ENCODE measurements around the gene WNT7B. TPM values are rescaled to one million over a fixed set of nuclear protein-coding genes. Genes with fewer than 3 reads are reported as not detected.

Gene WNT7B
- not detected for total RNA-seq
- polyA plus RNA-seq = not detected
- total RNA-seq = 0 to 0.13 (median 0.08) reads per million in 6 experiments

DNA sequence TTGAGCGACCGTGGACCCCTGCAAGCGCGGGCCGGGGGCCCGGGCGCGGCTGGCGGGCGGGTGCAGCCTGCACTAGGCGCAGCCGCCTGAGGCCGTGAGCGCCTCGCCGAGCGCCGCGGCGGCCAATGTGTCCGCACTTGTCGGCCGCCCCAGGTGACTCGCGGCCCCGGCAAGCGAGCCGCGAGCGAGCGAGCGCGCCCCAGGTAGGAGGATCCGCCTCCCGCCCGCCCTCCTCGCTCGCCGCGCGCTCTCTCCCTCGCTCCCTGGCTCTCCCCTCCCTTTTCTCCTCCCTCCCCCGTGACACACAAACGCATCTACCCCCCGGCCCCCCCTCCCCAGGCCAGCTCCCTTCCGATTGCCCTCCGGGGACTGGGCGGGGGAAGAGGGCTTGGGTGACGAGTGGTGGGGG, at the start of gene WNT7B:
WNT7B (minus strand) TSS at position 160 of the 409 bp plus-strand sequence. CDS start 408 bp downstream, outside the sequence.
- Mint-ChIP-seq H3K9me3 (peaks cover 0 to 2% (median 0%) of the 10 kb centered on the region in 9 donors), H3K4me3 (peak within 1 kb of the TSS; percentile 15 to 78 (median 62)), H3K27ac (peak within 1 kb of the TSS in 3 of 10 donors; percentile 6 to 41 (median 34)), H3K36me3 (no peaks in the 10 kb centered on the region), H3K4me1 (peaks cover 6 to 16% (median 15%) of the 10 kb centered on the region in 4 donors), H3K27me3 (peaks cover 16 to 43% (median 25%) of the 10 kb centered on the region in 5 donors)
- POLR2A ChIA-PET = no interaction called here
- DNase-seq = peak in 2 of 10 donors; percentile 6 to 10
- no peak for ATAC-seq

DNA sequence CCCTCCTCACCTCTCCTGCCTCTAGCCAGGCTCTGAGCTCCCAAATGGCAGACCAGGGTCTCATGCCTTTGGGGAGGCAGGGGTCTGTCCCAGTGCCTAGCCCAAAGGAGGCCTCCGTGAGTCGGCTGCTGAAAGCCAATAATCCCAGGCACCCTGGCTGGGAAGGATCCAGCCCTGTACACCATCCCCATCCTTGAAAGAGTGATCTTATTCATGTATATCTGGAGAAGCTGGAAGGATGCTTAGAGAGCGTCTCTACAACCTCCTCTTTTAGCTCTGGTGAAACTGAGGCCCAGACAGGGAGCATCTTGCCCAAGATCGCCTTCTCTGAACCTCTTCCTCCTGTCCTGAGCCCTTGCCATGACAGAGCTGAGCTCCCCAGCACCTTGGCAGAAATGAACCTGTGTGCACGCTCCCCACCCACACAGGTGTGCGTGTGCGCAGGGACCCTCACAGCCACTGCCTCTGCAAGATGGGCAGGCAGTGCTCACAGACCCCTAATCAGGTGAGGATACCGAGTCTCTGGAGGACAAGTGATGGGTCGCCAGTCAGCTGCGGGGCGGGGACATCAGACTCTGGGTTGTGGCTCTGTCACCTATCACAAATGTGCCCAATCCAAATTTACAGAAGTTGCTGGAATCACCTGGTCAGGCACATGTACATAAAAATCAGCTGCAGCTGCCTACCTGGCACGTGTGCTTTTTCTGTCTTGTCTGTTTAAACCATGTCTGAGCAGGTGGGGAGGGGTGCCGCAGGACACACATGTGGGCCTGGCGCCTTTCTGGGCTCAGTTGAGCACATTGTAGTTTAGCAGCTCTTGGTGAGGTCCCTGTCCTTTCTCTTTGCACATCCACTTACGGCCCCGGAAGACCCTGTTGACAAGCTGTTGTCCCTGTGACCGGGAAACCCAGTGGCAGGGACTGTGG, 49.3 kb upstream of the WNT7B start:
- H3K4me1 Mint-ChIP-seq = peaks cover 6 to 17% (median 14%) of the 10 kb centered on the region in 4 donors
- ATAC-seq (no peak), DNase-seq (peak in 1 of 10 donors; percentile 28)
- POLR2A ChIA-PET = interaction anchor here (3.0 kb wide), 1 partner anchor 10 kb away, joined by 16 read pairs; no protein-coding TSS in a partner anchor
- H3K4me3 Mint-ChIP-seq = peak overlapping the region in 5 of 10 donors; percentile 42 to 65 (median 44)
- H3K27ac Mint-ChIP-seq = peak overlapping the region in 4 of 10 donors; percentile 25 to 81 (median 38)
- H3K9me3 Mint-ChIP-seq = no peaks in the 10 kb centered on the region
- no peaks in the 10 kb centered on the region for H3K36me3 Mint-ChIP-seq
- H3K27me3 Mint-ChIP-seq = peaks cover 17 to 42% (median 33%) of the 10 kb centered on the region in 5 donors

DNA sequence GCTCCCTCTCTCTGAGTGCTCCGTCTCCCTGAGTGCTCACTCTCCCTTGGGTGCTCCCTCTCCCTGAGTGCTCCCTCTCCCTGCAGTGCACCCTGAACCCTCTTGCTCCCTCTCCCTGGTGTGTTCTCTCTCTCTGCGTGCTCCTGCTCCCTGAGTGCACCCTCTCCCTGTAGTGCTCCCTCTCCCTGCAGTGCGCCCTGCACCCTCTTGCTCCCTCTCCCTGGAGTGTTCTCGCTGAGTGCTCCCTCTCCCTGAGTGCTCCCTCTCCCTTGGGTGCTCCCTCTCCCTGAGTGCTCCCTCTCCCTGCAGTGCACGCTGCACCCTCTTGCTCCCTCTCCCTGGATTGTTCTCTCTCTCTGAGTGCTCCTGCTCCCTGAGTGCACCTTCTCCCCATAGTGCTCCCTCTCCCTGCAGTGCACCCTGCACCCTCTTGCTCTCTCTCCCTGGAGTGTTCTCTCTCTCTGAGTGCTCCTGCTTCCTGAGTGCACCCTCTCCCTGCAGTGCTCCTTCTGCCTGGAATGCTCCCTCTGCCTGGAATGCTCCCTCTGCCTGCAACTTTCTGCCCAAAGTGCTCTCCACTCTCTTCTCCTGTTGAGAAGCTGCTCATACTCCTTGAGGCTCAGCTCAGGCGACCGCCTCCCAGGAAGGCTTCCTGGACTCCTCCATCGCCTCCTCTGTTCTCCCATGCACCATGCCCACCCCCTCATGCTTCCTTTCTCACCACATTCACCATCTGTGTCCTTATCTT, 48.4 kb upstream of the WNT7B start:
- POLR2A ChIA-PET = interaction anchor here (0.7 to 3.0 kb wide), 2 partner anchors 11 to 47 kb away, joined by 4 to 16 read pairs; no protein-coding TSS in a partner anchor
- Mint-ChIP-seq H3K4me3 (no peak overlapping the region), H3K9me3 (no peaks in the 10 kb centered on the region), H3K27me3 (peaks cover 17 to 42% (median 33%) of the 10 kb centered on the region in 5 donors), H3K4me1 (peaks cover 6 to 17% (median 14%) of the 10 kb centered on the region in 4 donors), H3K36me3 (no peaks in the 10 kb centered on the region), H3K27ac (peak overlapping the region in 3 of 10 donors; percentile 9 to 41 (median 25))
- no peak for ATAC-seq
- DNase-seq = peak in 1 of 10 donors; percentile 59

DNA sequence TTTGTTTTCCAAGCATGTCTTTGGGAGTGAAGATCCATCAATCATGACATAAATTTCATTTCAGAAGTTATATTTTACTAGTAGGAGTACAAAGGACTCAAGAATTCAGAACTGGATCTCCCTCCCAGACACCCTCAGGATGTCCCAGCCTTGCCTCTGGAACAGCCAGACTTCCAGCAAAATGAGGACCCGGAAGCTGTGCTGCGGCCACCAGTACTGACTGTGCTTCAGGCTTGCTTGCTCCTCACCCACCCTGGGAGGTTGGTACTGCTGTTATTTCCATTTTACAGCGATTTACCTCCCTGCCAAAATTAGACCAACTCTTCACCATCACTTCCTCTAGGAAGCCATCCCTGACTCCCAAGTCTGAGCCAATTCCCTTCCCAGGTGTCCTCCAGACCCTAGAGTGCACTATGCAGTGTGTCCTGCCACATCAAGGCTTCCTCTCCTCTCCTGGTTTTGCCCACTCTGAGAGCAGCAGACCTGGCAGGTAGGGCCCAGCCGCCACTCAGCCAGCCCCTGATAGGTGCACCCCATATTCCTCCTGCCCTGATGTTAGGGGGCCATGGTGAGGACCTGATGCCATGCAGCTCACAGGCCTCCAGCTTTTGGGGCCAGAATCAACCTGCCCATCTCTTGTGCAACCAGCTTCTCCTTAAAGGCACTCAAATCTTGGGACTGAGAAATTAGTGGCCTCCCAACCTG, 47.3 kb upstream of the WNT7B start:
- POLR2A ChIA-PET = interaction anchor here (0.7 to 3.0 kb wide), 3 partner anchors 12 to 48 kb away, joined by 4 to 16 read pairs (median 6); no protein-coding TSS in a partner anchor
- H3K27me3 Mint-ChIP-seq = peaks cover 17 to 42% (median 33%) of the 10 kb centered on the region in 5 donors
- H3K4me1 Mint-ChIP-seq = peaks cover 6 to 17% (median 12%) of the 10 kb centered on the region in 4 donors
- peak in 1 of 10 donors; percentile 23 for DNase-seq
- no peak for ATAC-seq
- H3K36me3 Mint-ChIP-seq = no peaks in the 10 kb centered on the region
- no peaks in the 10 kb centered on the region for H3K9me3 Mint-ChIP-seq
- peak overlapping the region in 1 of 10 donors; percentile 28 for H3K27ac Mint-ChIP-seq
- H3K4me3 Mint-ChIP-seq = no peak overlapping the region

DNA sequence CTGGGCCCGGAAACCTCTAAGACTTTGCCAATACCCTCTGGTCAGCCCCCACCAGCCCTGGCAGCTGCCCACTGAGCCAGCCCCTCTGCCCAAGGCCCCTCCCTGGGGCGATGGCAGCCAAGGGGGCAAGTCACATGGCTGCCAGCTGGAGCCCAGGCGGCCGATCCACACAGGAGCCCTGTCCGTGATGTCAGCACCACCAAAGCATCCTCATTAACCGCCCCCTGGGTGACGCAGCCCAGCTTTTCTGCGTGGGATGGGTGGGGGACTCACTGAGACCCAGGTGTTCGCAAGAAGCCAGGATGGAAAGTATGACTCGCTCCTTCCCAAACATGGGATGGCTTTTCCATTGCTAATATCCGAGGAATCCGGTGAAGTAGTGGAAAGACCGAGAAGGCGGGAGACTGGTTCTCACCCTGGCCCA, 46.6 kb upstream of the WNT7B start:
- H3K4me1 Mint-ChIP-seq = peaks cover 6 to 13% (median 9%) of the 10 kb centered on the region in 4 donors
- no peak overlapping the region for H3K27ac Mint-ChIP-seq
- peaks cover 17 to 42% (median 33%) of the 10 kb centered on the region in 5 donors for H3K27me3 Mint-ChIP-seq
- POLR2A ChIA-PET = interaction anchor here (2.1 kb wide), 1 partner anchor 12 kb away, joined by 6 read pairs; no protein-coding TSS in a partner anchor
- no peaks in the 10 kb centered on the region for H3K36me3 Mint-ChIP-seq
- DNase-seq (peak in 1 of 10 donors; percentile 36), ATAC-seq (no peak)
- H3K9me3 Mint-ChIP-seq = no peaks in the 10 kb centered on the region
- H3K4me3 Mint-ChIP-seq = no peak overlapping the region

DNA sequence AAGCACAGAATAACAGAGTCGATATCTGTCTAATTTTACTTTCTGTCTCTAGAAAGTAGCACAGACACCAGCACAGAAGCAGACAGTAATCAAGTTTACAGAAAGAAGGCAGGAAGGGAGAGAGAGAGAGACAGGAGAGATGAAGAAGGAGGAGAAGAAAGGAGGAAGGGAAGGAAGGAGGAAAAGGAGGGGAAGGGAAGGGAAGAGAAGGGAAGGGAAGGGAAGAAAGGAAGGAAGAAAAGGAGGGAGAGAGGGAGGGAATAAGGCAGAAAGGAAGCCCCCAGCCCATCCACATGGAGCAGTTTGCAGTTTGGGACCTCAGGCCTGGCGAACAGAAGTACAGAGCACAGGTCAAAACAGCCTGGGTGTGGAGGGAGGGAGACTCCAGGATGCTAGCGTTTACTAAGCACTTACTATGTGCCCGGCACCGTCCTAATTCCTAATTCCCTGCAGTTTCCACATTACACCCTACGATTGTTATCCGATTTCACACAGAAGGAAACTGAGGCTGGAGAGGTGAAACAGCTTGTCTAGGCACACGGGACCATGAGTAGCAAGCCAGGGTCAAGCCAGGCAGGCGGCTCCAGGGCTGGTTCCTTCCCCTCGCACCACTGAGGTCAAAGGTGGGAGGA, 46.0 kb upstream of the WNT7B start:
- Mint-ChIP-seq H3K27ac (no peak overlapping the region), H3K27me3 (peaks cover 16 to 36% (median 30%) of the 10 kb centered on the region in 5 donors), H3K9me3 (no peaks in the 10 kb centered on the region), H3K4me3 (no peak overlapping the region), H3K36me3 (no peaks in the 10 kb centered on the region), H3K4me1 (peaks cover 3 to 8% (median 6%) of the 10 kb centered on the region in 4 donors)
- no peak for DNase-seq
- POLR2A ChIA-PET = interaction anchor here (2.1 kb wide), 1 partner anchor 13 kb away, joined by 6 read pairs; no protein-coding TSS in a partner anchor
- ATAC-seq = no peak

DNA sequence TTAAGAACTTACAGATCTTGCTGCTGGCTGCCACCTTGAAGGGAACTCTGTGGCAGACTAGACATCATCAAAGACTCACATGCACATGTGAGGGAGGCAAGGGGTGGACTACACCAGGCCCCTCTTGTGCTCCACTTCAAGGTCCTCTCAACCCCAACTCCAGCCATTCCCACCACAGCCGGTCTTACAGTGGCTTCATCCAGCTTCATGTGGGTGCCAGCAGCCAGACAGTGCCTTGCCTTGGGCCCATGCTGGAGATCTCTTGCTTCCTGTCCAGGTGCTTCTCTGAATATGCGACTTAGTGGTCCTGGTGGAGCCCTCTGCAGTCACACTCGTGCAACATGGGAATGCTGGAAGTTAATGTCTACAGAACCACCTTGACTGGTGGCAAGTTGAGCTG, 44.6 kb upstream of the WNT7B start:
- no peak overlapping the region for H3K27ac Mint-ChIP-seq
- no peak overlapping the region for H3K4me3 Mint-ChIP-seq
- no peaks in the 10 kb centered on the region for H3K9me3 Mint-ChIP-seq
- ATAC-seq (no peak), DNase-seq (peak in 1 of 10 donors; percentile 34)
- H3K36me3 Mint-ChIP-seq = no peaks in the 10 kb centered on the region
- POLR2A ChIA-PET = no interaction called here
- H3K4me1 Mint-ChIP-seq = peaks cover 0 to 5% (median 2%) of the 10 kb centered on the region in 4 donors
- peaks cover 12 to 26% (median 23%) of the 10 kb centered on the region in 5 donors for H3K27me3 Mint-ChIP-seq

DNA sequence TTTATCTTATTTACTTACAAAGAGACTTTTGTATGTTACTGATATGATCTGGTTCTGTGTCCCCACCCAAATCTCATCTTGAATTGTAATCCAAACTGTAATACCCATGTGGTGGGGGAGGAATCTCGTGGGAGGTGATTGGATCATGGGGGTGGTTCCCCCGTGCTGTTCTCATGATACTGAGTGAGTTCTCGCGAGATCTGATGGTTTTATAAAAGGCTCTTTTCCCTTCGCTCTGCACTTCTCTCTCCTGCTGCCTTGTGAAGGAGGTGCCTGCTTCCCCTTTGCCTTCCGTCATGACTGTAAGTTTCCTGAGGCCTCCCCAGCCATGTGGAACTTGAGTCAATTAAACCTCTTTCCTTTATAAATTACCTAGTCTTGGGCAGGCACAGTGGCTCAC, 42.4 kb upstream of the WNT7B start:
- POLR2A ChIA-PET = interaction anchor here (1.4 kb wide), 1 partner anchor 16 kb away, joined by 4 read pairs; no protein-coding TSS in a partner anchor
- H3K27me3 Mint-ChIP-seq = peaks cover 0 to 5% (median 4%) of the 10 kb centered on the region in 5 donors

DNA sequence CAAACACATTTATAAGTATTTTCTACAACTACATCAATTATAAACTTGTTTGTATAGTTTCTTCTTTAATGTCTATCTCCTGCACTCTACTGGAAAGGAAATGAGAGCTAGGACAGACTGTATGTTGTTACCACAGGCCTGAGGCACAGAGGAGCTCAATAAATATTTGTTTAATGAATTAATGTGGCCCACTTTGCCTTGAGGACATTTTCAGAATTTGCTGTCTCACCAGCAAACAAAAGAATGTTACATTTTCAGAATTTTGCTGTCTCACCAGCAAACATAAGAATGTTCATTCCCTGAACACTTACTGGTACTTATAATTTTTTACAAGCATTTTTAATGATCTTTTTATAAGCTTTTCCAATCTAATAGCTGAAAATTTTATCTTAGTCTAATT, 41.9 kb upstream of the WNT7B start:
- Mint-ChIP-seq H3K27me3 (peaks cover 0 to 4% (median 2%) of the 10 kb centered on the region in 5 donors), H3K27ac (peak overlapping the region in 1 of 10 donors; percentile 48), H3K36me3 (no peaks in the 10 kb centered on the region), H3K9me3 (no peaks in the 10 kb centered on the region), H3K4me3 (no peak overlapping the region), H3K4me1 (peaks cover 1 to 15% (median 2%) of the 10 kb centered on the region in 4 donors)
- no peak for ATAC-seq
- POLR2A ChIA-PET = interaction anchor here (1.1 to 1.4 kb wide), 3 partner anchors 17 to 35 kb away, joined by 3 to 5 read pairs (median 4); no protein-coding TSS in a partner anchor
- no peak for DNase-seq

More for the DNA sequence above, 42.4 kb upstream of the WNT7B start:
- Mint-ChIP-seq H3K36me3 (no peaks in the 10 kb centered on the region), H3K4me1 (peaks cover 0 to 10% (median under 1%) of the 10 kb centered on the region in 4 donors), H3K27ac (no peak overlapping the region), H3K4me3 (no peak overlapping the region), H3K9me3 (no peaks in the 10 kb centered on the region)
- ATAC-seq (no peak), DNase-seq (peak in 1 of 10 donors; percentile 18)

DNA sequence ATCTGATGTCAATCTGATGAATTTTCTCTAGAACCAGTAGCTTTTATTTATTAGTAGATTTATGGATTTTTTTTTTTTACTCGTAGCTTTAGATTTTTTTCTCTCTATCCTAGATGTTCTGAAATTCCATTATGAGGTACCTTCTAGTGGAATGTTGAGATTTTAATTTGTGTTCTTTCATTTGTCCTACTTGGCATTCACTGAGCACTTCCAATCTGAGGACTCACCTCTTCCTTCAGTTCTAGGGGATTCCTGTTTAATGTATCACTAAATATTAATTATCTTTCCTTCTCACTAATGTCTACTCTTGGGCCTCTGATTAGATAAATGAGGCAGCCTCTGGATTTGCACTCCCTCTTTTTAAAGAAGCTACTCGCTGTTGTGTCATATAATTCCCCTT, 40.2 kb upstream of the WNT7B start:
- no peak for DNase-seq
- no peaks in the 10 kb centered on the region for H3K36me3 Mint-ChIP-seq
- H3K27me3 Mint-ChIP-seq = no peaks in the 10 kb centered on the region
- H3K27ac Mint-ChIP-seq = peak overlapping the region in 2 of 10 donors; percentile 5 to 34
- no peaks in the 10 kb centered on the region for H3K9me3 Mint-ChIP-seq
- no peak for ATAC-seq
- peaks cover 5 to 22% (median 8%) of the 10 kb centered on the region in 4 donors for H3K4me1 Mint-ChIP-seq
- no peak overlapping the region for H3K4me3 Mint-ChIP-seq
- POLR2A ChIA-PET = interaction anchor here (1.0 to 1.7 kb wide), 2 partner anchors 11 to 85 kb away, joined by 3 to 6 read pairs; no protein-coding TSS in a partner anchor

All from naive thymus-derived CD8-positive, alpha-beta T cell (primary cell).